Psoas muscle (tissue), 8 donors: ENCODE measurements around the gene C10orf62. TPM values are rescaled to one million over a fixed set of nuclear protein-coding genes. Genes with fewer than 3 reads are reported as not detected.

ENCODE experiments used
- ATAC-seq, 4 donors: fragments of 200-7000 bp; cut with Tn5 transposase; one replicate each; pipeline ENCODE4 v1.9.1; 2020; ENCODE audit warnings: moderate library complexity in 3 of 4, mild to moderate bottlenecking in 2 of 4
- DNase-seq, 2 donors: peaks; one replicate each; pipeline ENCODE4 v3.0.0-alpha.2; 2020
- H3K27ac ChIP-seq: fragments of 200-600 bp; one replicate; pipeline ENCODE4 v1.8.0; 2022
- H3K27me3 ChIP-seq, 3 donors: fragments of 200-600 bp in 1 of 3; one replicate each; pipeline versions ENCODE4 v1.6.1 to v1.8.0; 2013 to 2022; ENCODE audit warnings: low read length in 2 of 3, mild to moderate bottlenecking in 2 of 3, moderate library complexity in 1 of 3; ENCODE audit not compliant: insufficient read depth in 3 of 3
- H3K36me3 ChIP-seq, 2 donors: fragments of 200-600 bp in 1 of 2; one replicate each; pipeline versions ENCODE4 v1.6.1 to v1.8.0; 2013 to 2022; ENCODE audit warnings: low read depth in 1 of 2, mild to moderate bottlenecking in 1 of 2, moderate library complexity in 1 of 2; ENCODE audit not compliant: insufficient read depth in 1 of 2
- H3K4me1 ChIP-seq: fragments of 200-600 bp; one replicate; pipeline ENCODE4 v1.8.0; 2022
- H3K4me3 ChIP-seq: fragments of 200-600 bp; one replicate; pipeline ENCODE4 v1.8.0; 2022; ENCODE audit warnings: mild to moderate bottlenecking
- H3K9me3 ChIP-seq: fragments of 200-600 bp; one replicate; pipeline ENCODE4 v1.8.0; 2022
- CTCF ChIP-seq: fragments of 200-600 bp; IDR thresholded peaks from one replicate; pipeline ENCODE4 v1.8.0; 2022; ENCODE audit warnings: antibody characterized with exemption
- WGBS, 3 donors: extraction: QIAGEN DNeasy Blood & Tissue Kit; methylation state at CpG; one replicate each; pipeline versions ENCODE4 v1.1.6 to v1.1.7; 2013; 5-methylcytosine and 5-hydroxymethylcytosine counted together
- intact Hi-C, 2 donors: fragments of 100-400 bp; cut with DNase I; formaldehyde crosslinking; loops; one replicate each; pipeline versions ENCODE4 v1.11.0 to v1.14.2; 2022
- polyA plus RNA-seq, 3 donors: library from polyadenylated mRNA; stranded (reverse); fragments of 200-250 nt; gene quantifications; one replicate each; pipeline ENCODE4 v1.2.3, GENCODE V29; 2013
- total RNA-seq, 4 donors: library from RNA; stranded (reverse); fragmentation: NEBNext Ultra II Directional in 2 of 4; extraction: Animal tissue kit (Norgen Biotek cat#: 25700) in 2 of 4; gene quantifications; one replicate each; pipeline versions ENCODE4 v1.2.1 to v1.2.4, GENCODE V29; 2021 to 2023
- donor health status: healthy with polysubstance abuse.
- donor health status: DM: no; HTN: no; CAD: no; lungs with moderate emphysema.
- donor health status: Bipolar disorder and iron deficiency.
- donor health status: healthy.
- donor health status: DM: yes; HTN: yes; CAD: no.
- donor health status: DM: no; HTN: no; CAD: no.
- donor health status: DM: no; HTN: no; CAD: no.
- donor health status: DM: yes; HTN: yes; CAD: no.

C10orf62 gene
- total and polyA plus RNA-seq, 7 donors = 0.12 to 1.1 (median 0.56) TPM; not detected in 2

- no peak overlapping the region for H3K4me3 ChIP-seq
- H3K27me3 ChIP-seq = no peaks in the 10 kb centered on the region
- ATAC-seq (no peak), DNase-seq (no peak)
- no peak for TF ChIP-seq CTCF
- no peak overlapping the region for H3K27ac ChIP-seq
- WGBS, 3 donors = 93 to 94% (median 94%) methylated on average over 5 of the region's 5 CpGs
- intact Hi-C loops = no loop called here
- H3K36me3 ChIP-seq = no peaks in the 10 kb centered on the region
- no peaks in the 10 kb centered on the region for H3K9me3 ChIP-seq
- H3K4me1 ChIP-seq = peaks cover 6% of the 10 kb centered on the region
Observed at GRCh38 chr10:97629289-97629688, 39.8 kb downstream of the C10orf62 start.

- no peak for DNase-seq
Observed at GRCh38 chr10:97631098-97631497, 41.6 kb downstream of the C10orf62 start.

DNA sequence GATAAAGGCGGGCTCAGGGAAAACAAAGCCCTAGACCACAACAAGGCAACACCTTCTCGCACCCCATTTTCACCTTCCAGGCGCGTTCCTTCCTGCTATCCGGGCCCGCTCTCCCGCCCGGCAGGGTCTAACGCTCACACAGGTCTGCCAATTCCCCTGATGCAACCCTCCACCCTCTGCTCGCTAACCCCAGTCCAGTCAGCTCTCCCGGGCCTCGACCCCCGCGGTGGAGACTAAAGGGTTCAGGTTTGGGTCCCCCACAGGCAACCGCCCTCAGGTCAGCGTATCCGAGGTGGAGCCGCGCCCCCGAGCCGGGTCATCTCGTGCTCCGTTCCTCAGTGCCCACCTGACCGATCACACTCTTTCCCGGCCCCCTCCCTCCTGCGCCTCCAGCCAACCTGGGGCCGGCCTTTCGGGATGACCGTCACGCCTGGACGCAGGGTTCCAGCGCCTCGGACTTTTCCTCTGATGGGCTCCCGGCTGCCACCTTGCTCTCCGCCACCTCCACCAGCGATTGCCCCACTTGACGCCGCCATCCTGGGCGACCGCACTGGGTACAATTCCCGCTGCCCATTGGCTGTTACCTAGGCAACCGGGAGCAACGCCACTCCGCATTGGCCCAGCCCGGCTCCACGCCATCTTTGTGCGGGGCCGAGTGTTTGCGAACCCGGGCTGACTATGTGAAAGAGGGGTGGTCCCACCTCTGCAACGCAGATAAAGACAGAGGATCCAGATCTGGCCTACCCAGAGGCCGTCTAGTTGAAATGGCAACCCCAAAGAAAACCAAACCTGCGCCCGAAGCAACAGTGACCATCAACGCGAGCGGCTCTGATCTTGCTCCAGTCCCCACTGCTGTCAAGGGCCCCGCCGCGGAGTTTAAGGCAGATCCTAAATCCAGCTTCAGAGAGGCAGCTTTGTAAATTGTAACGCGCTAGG, 43.7 kb downstream of the C10orf62 start, which contains the start of gene MORN4:
Gene MORN4 (minus strand): TSS at position 552 of the 936 bp plus-strand sequence. CDS start 13,847 bp downstream, outside the sequence.
- peak within 1 kb of the TSS; percentile 63 for H3K27ac ChIP-seq
- WGBS, 3 donors = 3 to 7% (median 6%) methylated on average over 55 to 62 of the region's 62 CpGs
- H3K27me3 ChIP-seq = no peaks in the 10 kb centered on the region
- intact Hi-C loops = no loop called here
- H3K9me3 ChIP-seq = no peaks in the 10 kb centered on the region
- DNase-seq = peak; percentile 94 to 96
- peak within 1 kb of the TSS; percentile 91 for H3K4me3 ChIP-seq
- TF ChIP-seq CTCF = no peak
- peak; percentile 99 to 100 (median 100) for ATAC-seq
- H3K36me3 ChIP-seq = no peaks in the 10 kb centered on the region
- peaks cover 6% of the 10 kb centered on the region for H3K4me1 ChIP-seq

More at GRCh38 chr10:97631098-97631497, 41.6 kb downstream of the C10orf62 start:
- no peak for TF ChIP-seq CTCF
- H3K36me3 ChIP-seq = no peaks in the 10 kb centered on the region
- H3K4me3 ChIP-seq = no peak overlapping the region
- H3K27ac ChIP-seq = no peak overlapping the region
- intact Hi-C loops = no loop called here
- H3K4me1 ChIP-seq = peaks cover 6% of the 10 kb centered on the region
- no peaks in the 10 kb centered on the region for H3K27me3 ChIP-seq
- no peaks in the 10 kb centered on the region for H3K9me3 ChIP-seq
- ATAC-seq = no peak

DNA sequence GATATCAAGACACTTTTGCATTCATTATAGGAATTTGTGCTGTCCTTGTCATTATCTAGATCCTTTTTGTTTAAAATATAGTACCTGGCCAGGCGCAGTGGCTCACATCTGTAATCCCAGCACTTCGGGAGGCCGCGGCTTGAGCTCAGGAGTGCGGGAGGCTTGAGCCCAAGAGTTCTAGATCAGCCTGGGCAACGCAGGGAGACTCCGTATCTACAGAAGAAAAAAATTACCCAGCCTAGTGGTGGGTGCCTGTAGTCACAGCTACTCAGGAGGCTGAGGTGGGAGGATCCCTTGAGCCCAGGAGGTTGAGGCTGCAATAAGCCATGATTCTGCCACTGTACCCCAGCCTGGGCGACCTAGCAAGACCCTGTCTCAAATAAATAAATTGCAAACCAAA, 44.4 kb downstream of the C10orf62 start:
- peak overlapping the region; percentile 63 for H3K27ac ChIP-seq
- 83 to 91% (median 89%) methylated on average over 8 of the region's 8 CpGs for WGBS, 3 donors
- ATAC-seq (peak; percentile 21 to 55 (median 40)), DNase-seq (no peak)
- TF ChIP-seq CTCF = peak; percentile 11
- H3K4me1 ChIP-seq = peaks cover 6% of the 10 kb centered on the region
- H3K9me3 ChIP-seq = no peaks in the 10 kb centered on the region
- H3K4me3 ChIP-seq = peak overlapping the region; percentile 91
- no peaks in the 10 kb centered on the region for H3K27me3 ChIP-seq
- intact Hi-C loops = no loop called here
- no peaks in the 10 kb centered on the region for H3K36me3 ChIP-seq
